GM21423 (cell line): Measurements from ENCODE around the gene SLC6A20.

Source experiments
- ATAC-seq: cut with Tn5 transposase; IDR thresholded peaks from one replicate; pipeline ENCODE4 v1.9.1; 2021; ENCODE audit warnings: mild to moderate bottlenecking, moderate library complexity; ENCODE audit not compliant: unreplicated experiment

The SLC6A20 gene, protein sequence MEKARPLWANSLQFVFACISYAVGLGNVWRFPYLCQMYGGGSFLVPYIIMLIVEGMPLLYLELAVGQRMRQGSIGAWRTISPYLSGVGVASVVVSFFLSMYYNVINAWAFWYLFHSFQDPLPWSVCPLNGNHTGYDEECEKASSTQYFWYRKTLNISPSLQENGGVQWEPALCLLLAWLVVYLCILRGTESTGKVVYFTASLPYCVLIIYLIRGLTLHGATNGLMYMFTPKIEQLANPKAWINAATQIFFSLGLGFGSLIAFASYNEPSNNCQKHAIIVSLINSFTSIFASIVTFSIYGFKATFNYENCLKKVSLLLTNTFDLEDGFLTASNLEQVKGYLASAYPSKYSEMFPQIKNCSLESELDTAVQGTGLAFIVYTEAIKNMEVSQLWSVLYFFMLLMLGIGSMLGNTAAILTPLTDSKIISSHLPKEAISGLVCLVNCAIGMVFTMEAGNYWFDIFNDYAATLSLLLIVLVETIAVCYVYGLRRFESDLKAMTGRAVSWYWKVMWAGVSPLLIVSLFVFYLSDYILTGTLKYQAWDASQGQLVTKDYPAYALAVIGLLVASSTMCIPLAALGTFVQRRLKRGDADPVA

GRCh38 chr3:45795882-45796765 is at the start of gene SLC6A20:
SLC6A20 (minus strand) TSS chr3:45796536; CDS start chr3:45796419, 117 bp downstream.
- ATAC-seq, result no peak

- no peak for ATAC-seq
Observed at GRCh38 chr3:45844616-45845015, 48.3 kb upstream of the SLC6A20 start.

DNA sequence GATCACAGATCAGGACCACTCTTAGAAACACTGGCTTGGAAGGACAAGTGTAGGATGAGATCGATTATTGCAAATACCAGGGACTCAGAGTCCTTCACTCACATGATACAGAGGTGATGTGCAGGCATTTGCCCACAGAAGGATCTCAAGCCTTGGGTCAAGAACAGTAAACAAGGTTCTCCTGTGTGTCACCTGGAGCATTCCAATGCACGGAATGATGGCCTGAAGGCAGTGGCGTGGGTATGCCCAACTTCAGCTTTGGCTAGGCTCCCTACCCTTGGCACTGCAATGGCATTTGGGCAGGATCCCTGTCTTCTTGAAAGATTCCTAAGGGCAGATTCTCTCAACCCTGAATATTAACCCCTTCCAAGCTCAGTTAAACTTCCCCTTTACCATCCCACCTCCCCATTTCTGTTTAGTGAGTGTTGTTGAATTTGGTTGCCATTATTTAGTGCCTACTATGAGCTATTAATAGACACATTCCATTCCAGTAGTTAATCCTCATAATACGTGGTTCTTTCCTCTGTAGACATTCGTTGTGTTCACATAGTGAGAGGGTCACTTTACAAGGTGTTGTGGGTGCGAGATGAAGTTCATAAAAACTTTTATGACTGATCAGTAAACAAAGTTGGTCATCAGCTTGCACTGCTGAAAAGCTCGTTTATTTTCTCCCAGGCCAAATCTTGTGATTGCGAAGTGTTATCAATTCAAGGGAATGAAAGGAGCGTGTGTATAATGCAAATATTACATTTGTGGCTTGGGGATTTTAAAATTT is 46.7 kb upstream of the SLC6A20 start:
- ATAC-seq, result no peak

DNA sequence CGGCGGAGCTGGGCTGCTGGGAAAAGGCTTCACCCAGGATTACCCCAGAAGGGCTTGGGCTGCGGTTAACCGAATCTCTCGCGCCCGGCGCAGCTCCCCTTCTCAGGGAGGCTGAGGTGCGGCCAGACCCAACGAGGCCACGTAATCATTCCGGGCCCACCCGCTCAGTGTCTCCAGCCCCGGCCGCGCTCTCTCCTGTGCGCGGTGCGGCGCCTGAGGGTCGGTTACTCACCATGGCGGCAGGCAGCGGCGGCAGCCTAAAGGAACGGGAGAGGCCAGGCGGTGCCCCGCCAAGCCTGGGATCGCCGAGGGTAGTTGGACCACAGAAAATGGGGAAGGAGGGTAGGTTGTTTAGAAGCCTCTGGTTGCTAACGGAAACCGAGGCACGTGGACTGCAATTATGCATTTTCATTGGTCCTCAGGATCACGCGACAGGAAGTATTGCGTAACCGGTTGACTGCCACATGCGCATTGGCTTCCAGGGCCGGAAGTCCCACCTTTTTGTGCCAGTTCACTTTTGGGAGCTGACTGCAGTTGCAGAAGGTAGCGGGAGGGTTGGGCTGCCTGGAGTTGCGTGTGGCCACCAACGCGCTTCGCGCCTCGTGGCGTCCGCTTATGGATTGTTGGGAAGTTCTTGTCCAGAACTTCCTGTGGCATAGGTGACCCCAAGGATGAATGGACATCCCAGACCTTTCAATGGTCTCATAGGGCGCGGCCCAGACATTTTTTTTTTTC is 45.6 kb upstream of the SLC6A20 start, which contains the start of gene LZTFL1:
TSS of gene LZTFL1 (minus strand) at position 363 of the 735 bp plus-strand sequence. CDS start at position 235, 128 bp downstream.
- peak; percentile 87 for ATAC-seq

- ATAC-seq, result peak; percentile 18
Observed at GRCh38 chr3:45841420-45841756, 45.1 kb upstream of the SLC6A20 start.

DNA sequence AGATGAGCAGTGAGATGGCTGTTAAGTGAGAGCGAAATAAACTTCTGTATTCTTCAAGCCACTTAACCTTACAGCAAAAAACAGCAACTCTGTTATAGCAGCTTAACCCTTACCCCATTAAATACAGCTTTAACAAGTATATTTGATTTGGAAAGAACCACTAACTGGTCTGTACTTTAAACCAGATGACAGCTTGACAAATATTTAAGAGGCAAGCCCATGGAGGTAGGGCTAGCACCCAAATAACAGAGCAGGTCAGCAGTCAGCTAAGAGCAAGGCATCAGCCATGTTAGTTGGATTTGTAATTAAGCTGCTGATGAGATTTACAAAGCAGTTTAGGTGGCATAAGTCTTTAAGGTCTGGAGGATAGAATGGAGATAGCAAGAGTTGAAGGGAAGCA is 42.1 kb upstream of the SLC6A20 start:
- ATAC-seq, result no peak

- no peak for ATAC-seq
Observed at GRCh38 chr3:45832699-45833098, 36.4 kb upstream of the SLC6A20 start.

GRCh38 chr3:45830121-45830520 is 33.8 kb upstream of the SLC6A20 start:
- ATAC-seq, result no peak

DNA sequence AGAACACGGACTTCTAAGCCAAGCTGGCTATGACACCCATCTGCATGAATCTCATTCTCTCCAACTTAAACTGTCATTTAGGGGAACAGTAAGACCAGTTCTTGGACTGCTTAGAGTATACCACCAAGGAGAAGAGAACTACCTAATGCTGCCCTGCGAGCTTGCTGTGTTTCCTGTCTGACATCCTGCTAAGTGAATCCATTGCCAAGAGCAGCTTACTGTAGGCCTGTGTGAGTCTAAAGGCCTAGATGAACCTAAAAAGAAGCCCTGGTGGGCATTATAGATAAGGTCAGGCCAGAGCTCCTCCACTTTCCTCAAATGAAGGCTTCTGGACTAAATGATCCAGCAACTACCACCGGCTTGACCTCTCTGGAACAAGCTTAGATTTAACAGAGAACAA is 30.6 kb upstream of the SLC6A20 start:
- no peak for ATAC-seq

GRCh38 chr3:45826321-45826720 is 30.0 kb upstream of the SLC6A20 start:
- no peak for ATAC-seq

- no peak for ATAC-seq
Observed at GRCh38 chr3:45821127-45821526, 24.8 kb upstream of the SLC6A20 start.

- no peak for ATAC-seq
Observed at GRCh38 chr3:45819543-45819942, 23.2 kb upstream of the SLC6A20 start.

DNA sequence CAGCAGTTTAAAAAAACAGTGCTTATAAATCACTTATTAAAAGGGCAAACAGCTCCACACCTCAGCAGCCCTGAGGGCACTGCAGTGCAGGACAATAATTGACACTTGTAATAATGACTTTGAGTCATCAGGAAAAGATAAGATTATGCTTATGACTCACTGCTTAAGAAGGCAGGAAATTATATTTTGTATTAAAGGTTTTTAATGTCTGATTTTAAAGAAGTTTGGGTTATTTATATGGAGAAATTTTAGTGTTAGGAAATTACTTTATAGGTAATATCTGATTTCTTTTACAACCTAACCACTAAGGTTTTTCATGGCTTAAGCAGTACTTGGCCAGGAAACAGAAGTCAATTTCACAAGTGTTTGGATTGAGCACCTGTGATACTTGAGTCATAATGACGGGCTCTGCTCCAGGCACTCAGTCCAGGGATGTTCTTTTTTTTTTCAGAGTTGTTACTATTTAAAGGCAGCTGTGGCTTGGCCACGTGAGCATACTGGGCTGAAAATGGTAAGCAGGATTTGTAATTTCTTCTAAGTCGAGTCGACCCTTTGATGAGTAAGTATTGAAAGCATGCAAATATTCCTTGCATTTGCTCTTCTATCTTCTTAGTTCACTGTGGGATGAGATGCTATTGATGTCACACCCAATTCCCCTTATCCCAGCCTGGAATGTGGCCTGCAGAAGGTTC is 21.6 kb upstream of the SLC6A20 start:
- no peak for ATAC-seq

DNA sequence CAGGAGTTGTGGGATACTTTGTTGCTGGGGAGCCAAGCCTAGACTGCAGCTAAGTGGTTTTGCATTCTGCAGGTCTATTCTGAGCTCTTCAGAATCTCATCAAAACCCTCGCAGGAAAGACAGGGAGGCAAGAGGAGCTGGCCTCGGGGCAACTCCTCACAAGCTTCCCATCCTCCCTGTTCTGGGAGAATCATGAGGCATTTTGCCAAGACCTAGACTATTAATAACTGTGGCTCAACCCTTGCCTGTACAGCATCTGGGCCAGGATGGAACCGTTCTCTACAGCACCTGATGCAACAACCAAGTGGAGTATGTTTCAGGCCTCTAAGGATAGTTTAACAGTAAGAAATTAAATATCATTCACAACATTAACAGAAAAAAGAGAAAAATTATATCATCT is 20.2 kb upstream of the SLC6A20 start:
- ATAC-seq, result no peak

DNA sequence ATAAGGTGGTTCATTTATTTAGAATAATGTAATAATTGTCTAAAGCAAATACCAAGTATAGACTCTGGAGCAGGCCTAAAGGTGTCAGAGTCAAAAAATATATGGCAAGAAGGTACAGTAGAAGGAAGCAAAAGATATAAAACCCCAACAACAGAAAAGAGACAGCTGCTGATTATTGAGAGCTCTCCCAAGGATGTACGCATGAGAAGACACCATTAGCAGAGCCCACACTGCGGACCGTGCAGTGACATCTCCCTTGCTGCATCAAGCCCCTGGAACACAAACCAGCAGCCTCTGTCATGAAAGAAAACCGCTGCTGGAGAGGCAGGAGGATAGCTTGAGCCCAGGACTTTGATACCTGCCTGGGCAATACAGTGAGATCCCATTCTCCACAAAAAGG is 18.0 kb upstream of the SLC6A20 start:
- no peak for ATAC-seq

DNA sequence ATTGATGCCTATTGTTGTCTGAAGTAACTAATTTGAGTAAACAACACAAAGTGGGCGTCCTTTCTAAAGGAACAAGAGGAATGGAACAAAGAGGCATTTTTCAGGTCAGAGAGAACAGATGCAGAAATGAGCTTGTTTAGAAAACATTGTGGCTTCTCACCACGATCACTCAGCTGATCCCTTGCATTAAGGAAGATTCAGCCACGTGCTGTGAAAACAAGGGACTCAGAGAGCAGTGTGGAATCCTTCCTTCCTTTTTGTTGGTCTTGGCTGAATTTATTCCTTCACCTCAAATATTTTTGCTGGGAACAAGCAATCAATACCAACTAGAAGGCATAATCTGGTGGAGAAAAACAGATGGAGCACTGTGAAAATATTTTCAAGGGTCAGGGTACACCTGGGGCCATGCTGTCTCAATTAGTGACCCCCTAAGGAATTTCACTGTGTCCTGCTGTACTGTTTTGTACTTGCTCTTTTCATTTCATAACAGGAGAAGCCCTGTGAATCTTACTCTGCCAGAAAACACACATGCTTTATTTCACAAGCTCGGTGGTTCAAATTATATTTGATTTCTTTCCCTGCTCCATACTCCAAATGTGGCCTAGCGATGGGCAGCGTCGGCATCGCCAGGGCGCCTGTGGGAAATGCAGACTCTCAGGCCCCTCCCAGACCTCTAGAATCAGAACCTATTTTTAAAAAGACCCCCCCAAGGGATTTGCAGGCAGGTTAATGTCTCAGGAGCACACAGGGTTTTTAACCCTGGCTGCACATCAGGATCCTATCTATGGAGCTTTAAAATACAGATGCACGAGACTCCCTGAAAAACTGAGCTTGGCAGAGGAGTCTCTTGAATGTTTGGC is 11.6 kb upstream of the SLC6A20 start:
- no peak for ATAC-seq

GRCh38 chr3:45807133-45807532 is 10.8 kb upstream of the SLC6A20 start:
- no peak for ATAC-seq

GRCh38 chr3:45806072-45806471 is 9.7 kb upstream of the SLC6A20 start:
- ATAC-seq, result no peak
